Thymus (tissue), 11 donors: ENCODE measurements around the gene GPATCH1. TPM values are rescaled to one million over a fixed set of nuclear protein-coding genes. Genes with fewer than 3 reads are reported as not detected.
A peak's percentile ranks its signal among the peaks of the same experiment; 100 is the strongest.
"Not testable (repeated sequence)": the region's sequence is repeated elsewhere in the genome, so short reads cannot be mapped to it uniquely, and the experiment has no call there.

Experiments
- DNase-seq, 9 donors: peaks; one replicate each; pipeline ENCODE4 v3.0.0-alpha.2; 2013; ENCODE audit warnings: low spot score in 9 of 9, low read depth in 6 of 9, missing footprints in 1 of 9
- H3K27ac ChIP-seq, 2 donors: one replicate each; pipeline ENCODE4 v1.5.1; 2013; ENCODE audit warnings: control low read depth in 1 of 2, low read depth in 1 of 2, low read length in 1 of 2, mild to moderate bottlenecking in 1 of 2, moderate library complexity in 1 of 2
- H3K27me3 ChIP-seq, 2 donors: one replicate each; pipeline ENCODE4 v1.5.1; 2013; ENCODE audit warnings: low read length in 1 of 2; ENCODE audit not compliant: control insufficient read depth in 2 of 2, insufficient read depth in 1 of 2
- H3K36me3 ChIP-seq, 2 donors: one replicate each; pipeline ENCODE4 v1.5.1; 2013; ENCODE audit warnings: low read length in 1 of 2, mild to moderate bottlenecking in 1 of 2, moderate library complexity in 1 of 2; ENCODE audit not compliant: control insufficient read depth in 2 of 2, insufficient read depth in 2 of 2
- H3K4me1 ChIP-seq, 2 donors: one replicate each; pipeline ENCODE4 v1.5.1; 2013; ENCODE audit warnings: low read length in 2 of 2; ENCODE audit not compliant: control insufficient read depth in 2 of 2, insufficient read depth in 2 of 2
- H3K4me3 ChIP-seq, 2 donors: one replicate each; pipeline ENCODE4 v1.5.1; 2013; ENCODE audit warnings: low read length in 2 of 2, control low read depth in 1 of 2, mild to moderate bottlenecking in 1 of 2
- H3K9me3 ChIP-seq, 2 donors: one replicate each; pipeline ENCODE4 v1.5.1; 2013; ENCODE audit warnings: low read length in 1 of 2, mild to moderate bottlenecking in 1 of 2; ENCODE audit not compliant: control insufficient read depth in 2 of 2, insufficient read depth in 1 of 2
- WGBS: extraction: QIAGEN DNeasy Blood & Tissue Kit; methylation state at CpG from one replicate; pipeline ENCODE4 v1.1.7; 2013; 5-methylcytosine and 5-hydroxymethylcytosine counted together
- polyA plus RNA-seq: library from polyadenylated mRNA; stranded (reverse); fragments of 200-250 nt; gene quantifications from one replicate; pipeline ENCODE4 v1.2.3, GENCODE V29; 2013
- total RNA-seq: library from RNA; stranded (reverse); fragments of 120-200 nt; gene quantifications from one replicate; pipeline ENCODE4 v1.2.4, GENCODE V29; 2013
- donor health status: healthy.

The GPATCH1 gene
- total and polyA plus RNA-seq, 2 donors, result 8.2 to 8.7 TPM

- no peak for DNase-seq
- 63% methylated on average over 9 of the region's 9 CpGs for WGBS
Observed at GRCh38 chr19:33040994-33041827, 39.8 kb upstream of the GPATCH1 start.

GRCh38 chr19:33041828-33042160 lies 39.2 kb upstream of the GPATCH1 start:
- H3K9me3 ChIP-seq, DNase-seq, H3K36me3 ChIP-seq, H3K4me3 ChIP-seq, H3K27me3 ChIP-seq, H3K27ac ChIP-seq, H3K4me1 ChIP-seq: not testable (repeated sequence)
- WGBS, result 92% methylated on average over 3 of the region's 3 CpGs

More at GRCh38 chr19:33040994-33041827, 39.8 kb upstream of the GPATCH1 start:
- H3K36me3 ChIP-seq, result no peaks in the 10 kb centered on the region
- no peak overlapping the region for H3K27ac ChIP-seq
- no peaks in the 10 kb centered on the region for H3K9me3 ChIP-seq
- H3K27me3 ChIP-seq, result no peaks in the 10 kb centered on the region
- H3K4me1 ChIP-seq, result no peaks in the 10 kb centered on the region
- H3K4me3 ChIP-seq, result no peak overlapping the region

- Histone ChIP-seq H3K27me3 (no peaks in the 10 kb centered on the region), H3K4me1 (peaks cover 0 to 4% of the 10 kb centered on the region in 2 donors), H3K9me3 (no peaks in the 10 kb centered on the region), H3K4me3 (no peak overlapping the region), H3K27ac (no peak overlapping the region), H3K36me3 (no peaks in the 10 kb centered on the region)
- 72% methylated on average over 8 of the region's 8 CpGs for WGBS
- DNase-seq, result no peak
Observed at GRCh38 chr19:33047422-33047821, 33.6 kb upstream of the GPATCH1 start.

- Histone ChIP-seq H3K4me3 (no peak overlapping the region), H3K27me3 (no peaks in the 10 kb centered on the region), H3K27ac (no peak overlapping the region), H3K9me3 (no peaks in the 10 kb centered on the region), H3K4me1 (peaks cover 0 to 4% of the 10 kb centered on the region in 2 donors), H3K36me3 (no peaks in the 10 kb centered on the region)
- 76% methylated on average over 15 of the region's 15 CpGs for WGBS
- no peak for DNase-seq
Observed at GRCh38 chr19:33048806-33049676, 31.9 kb upstream of the GPATCH1 start.

GRCh38 chr19:33050110-33050509 lies 30.9 kb upstream of the GPATCH1 start:
- peaks cover 0 to 4% of the 10 kb centered on the region in 2 donors for H3K4me1 ChIP-seq
- no peak for DNase-seq
- peak overlapping the region in 1 of 2 donors; percentile 33 for H3K27ac ChIP-seq
- no peak overlapping the region for H3K4me3 ChIP-seq
- H3K27me3 ChIP-seq, result peaks cover 0 to 2% of the 10 kb centered on the region in 2 donors
- no peaks in the 10 kb centered on the region for H3K36me3 ChIP-seq
- WGBS, result 99% methylated on average over 3 of the region's 3 CpGs
- no peaks in the 10 kb centered on the region for H3K9me3 ChIP-seq

- DNase-seq, result no peak
- no peak overlapping the region for H3K27ac ChIP-seq
- H3K4me3 ChIP-seq, result no peak overlapping the region
- no peaks in the 10 kb centered on the region for H3K9me3 ChIP-seq
- H3K27me3 ChIP-seq, result peaks cover 0 to 2% of the 10 kb centered on the region in 2 donors
- H3K4me1 ChIP-seq, result peaks cover 0 to 4% of the 10 kb centered on the region in 2 donors
- H3K36me3 ChIP-seq, result no peaks in the 10 kb centered on the region
- 83% methylated on average over 8 of the region's 8 CpGs for WGBS
Observed at GRCh38 chr19:33052352-33052972, 28.5 kb upstream of the GPATCH1 start.

- H3K4me1 ChIP-seq, result peaks cover 0 to 4% of the 10 kb centered on the region in 2 donors
Observed at GRCh38 chr19:33054623-33055022, 26.4 kb upstream of the GPATCH1 start.

GRCh38 chr19:33055718-33056117 lies 25.3 kb upstream of the GPATCH1 start:
- DNase-seq, result no peak
- Histone ChIP-seq H3K27me3 (peaks cover 0 to 11% of the 10 kb centered on the region in 2 donors), H3K9me3 (no peaks in the 10 kb centered on the region), H3K27ac (no peak overlapping the region), H3K4me1 (peaks cover 0 to 4% of the 10 kb centered on the region in 2 donors), H3K36me3 (no peaks in the 10 kb centered on the region), H3K4me3 (no peak overlapping the region)
- WGBS, result 13% methylated on average over 2 of the region's 2 CpGs

More at GRCh38 chr19:33054623-33055022, 26.4 kb upstream of the GPATCH1 start:
- no peak overlapping the region for H3K4me3 ChIP-seq
- DNase-seq, result no peak
- H3K36me3 ChIP-seq, result no peaks in the 10 kb centered on the region
- H3K27me3 ChIP-seq, result peaks cover 0 to 4% of the 10 kb centered on the region in 2 donors
- no peak overlapping the region for H3K27ac ChIP-seq
- no peaks in the 10 kb centered on the region for H3K9me3 ChIP-seq
- WGBS, result 78% methylated on average over 8 of the region's 8 CpGs
